Measurements from ENCODE around the gene OR51I1.

Gene OR51I1

GRCh38 chr11:5441414-5441813 is at the start of gene OR51I1:
OR51I1 (minus strand) TSS chr11:5441514; CDS start chr11:5441514, 0 bp downstream.
- DNase-seq (ENCODE audit: low spot score) (no peak), FAIRE-seq (no peak)

- DNase-seq (ENCODE audit: low spot score) (no peak), FAIRE-seq (no peak)
Measured at GRCh38 chr11:5489576-5490357, 48.5 kb upstream of the OR51I1 start.

- no peak for FAIRE-seq
- no peak for DNase-seq (ENCODE audit: low spot score)
Measured at GRCh38 chr11:5488798-5489399, 47.6 kb upstream of the OR51I1 start.

- no peak for DNase-seq (ENCODE audit: low spot score)
- no peak for FAIRE-seq
Measured at GRCh38 chr11:5488385-5488784, 47.1 kb upstream of the OR51I1 start, which contains the start of gene OR52D1. OR52D1 (plus strand) TSS chr11:5488685; CDS start chr11:5488707, 22 bp downstream.

GRCh38 chr11:5486421-5486820 is 45.1 kb upstream of the OR51I1 start:
- FAIRE-seq, result no peak

GRCh38 chr11:5486003-5486402 is 44.7 kb upstream of the OR51I1 start:
- DNase-seq (ENCODE audit: low spot score), result no peak
- no peak for FAIRE-seq

More at GRCh38 chr11:5486421-5486820, 45.1 kb upstream of the OR51I1 start:
- DNase-seq (ENCODE audit: low spot score), result no peak

- DNase-seq (ENCODE audit: low spot score), result peak; percentile 50
- FAIRE-seq, result no peak
Measured at GRCh38 chr11:5476186-5476819, 35.0 kb upstream of the OR51I1 start.

GRCh38 chr11:5473921-5474320 is 32.6 kb upstream of the OR51I1 start:
- FAIRE-seq (no peak), DNase-seq (ENCODE audit: low spot score) (no peak)

- no peak for FAIRE-seq
- DNase-seq (ENCODE audit: low spot score), result no peak
Measured at GRCh38 chr11:5467527-5467926, 26.2 kb upstream of the OR51I1 start.

GRCh38 chr11:5460983-5461621 is 19.8 kb upstream of the OR51I1 start:
- FAIRE-seq (no peak), DNase-seq (ENCODE audit: low spot score) (no peak)

GRCh38 chr11:5449432-5449831 is 8.1 kb upstream of the OR51I1 start:
- DNase-seq (ENCODE audit: low spot score), result no peak

GRCh38 chr11:5449023-5449422 is 7.7 kb upstream of the OR51I1 start, which contains the start of gene OR51I2:
OR51I2 (plus strand) TSS chr11:5449323; CDS start chr11:5453489, 4,166 bp downstream.
- no peak for FAIRE-seq

More at GRCh38 chr11:5449432-5449831, 8.1 kb upstream of the OR51I1 start:
- FAIRE-seq, result no peak

GRCh38 chr11:5443835-5444393 is 2.6 kb upstream of the OR51I1 start:
- FAIRE-seq, result no peak

More at GRCh38 chr11:5449023-5449422, 7.7 kb upstream of the OR51I1 start, which contains the start of gene OR51I2:
- DNase-seq (ENCODE audit: low spot score), result no peak

GRCh38 chr11:5423131-5423530 is 18.2 kb downstream of the OR51I1 start:
- FAIRE-seq, result no peak
- no peak for DNase-seq (ENCODE audit: low spot score)

More at GRCh38 chr11:5443835-5444393, 2.6 kb upstream of the OR51I1 start:
- no peak for DNase-seq (ENCODE audit: low spot score)

- FAIRE-seq (no peak), DNase-seq (ENCODE audit: low spot score) (no peak)
Measured at GRCh38 chr11:5421811-5422210, 19.5 kb downstream of the OR51I1 start, which contains the start of gene OR51Q1. OR51Q1 (plus strand) TSS chr11:5422111; CDS start chr11:5422201, 90 bp downstream.

- DNase-seq (ENCODE audit: low spot score) (no peak), FAIRE-seq (no peak)
Measured at GRCh38 chr11:5420993-5421392, 20.3 kb downstream of the OR51I1 start.

- DNase-seq (ENCODE audit: low spot score), result no peak
- no peak for FAIRE-seq
Measured at GRCh38 chr11:5405173-5405572, 36.1 kb downstream of the OR51I1 start.

- DNase-seq (ENCODE audit: low spot score), result no peak
- no peak for FAIRE-seq
Measured at GRCh38 chr11:5398936-5399335, 42.4 kb downstream of the OR51I1 start.

GRCh38 chr11:5394091-5394490 is 47.2 kb downstream of the OR51I1 start:
- no peak for FAIRE-seq

More at GRCh38 chr11:5394091-5394490, 47.2 kb downstream of the OR51I1 start:
- no peak for DNase-seq (ENCODE audit: low spot score)
